Esophagus muscularis mucosa (tissue), 4 donors: ENCODE data around the gene WDR27. TPM values are rescaled to one million over a fixed set of nuclear protein-coding genes. Genes with fewer than 3 reads are reported as not detected.

ENCODE experiments used
- DNase-seq: peaks from one replicate; pipeline ENCODE4 v3.0.0-alpha.2; 2017; ENCODE audit errors: extremely low spot score
- H3K27ac ChIP-seq, 4 donors: fragments of 200-600 bp; sonication (generic); replicated peaks in 1 of 4; 1 replicate in 3 of 4; 2 replicates in 1 of 4; pipeline ENCODE4 v1.5.1; 2016 to 2019; ENCODE audit warnings: mild to moderate bottlenecking in 1 of 4
- H3K27me3 ChIP-seq, 4 donors: fragments of 200-600 bp; sonication (generic); one replicate each; pipeline versions ENCODE4 v1.5.1 to v1.6.0; 2016 to 2019
- H3K36me3 ChIP-seq, 4 donors: fragments of 200-600 bp; sonication (generic); one replicate each; pipeline ENCODE4 v1.5.1; 2016 to 2019
- H3K4me1 ChIP-seq, 4 donors: fragments of 200-600 bp; sonication (generic); one replicate each; pipeline ENCODE4 v1.5.1; 2016 to 2019
- H3K4me3 ChIP-seq, 4 donors: fragments of 200-600 bp; sonication (generic); 1 replicate in 2 of 4; 2 replicates in 2 of 4; pipeline ENCODE4 v1.5.1; 2016 to 2019; ENCODE audit warnings: mild to moderate bottlenecking in 4 of 4, moderate library complexity in 1 of 4
- H3K9me3 ChIP-seq, 4 donors: fragments of 200-600 bp; sonication (generic); 1 replicate in 3 of 4; 2 replicates in 1 of 4; pipeline ENCODE4 v1.5.1; 2016 to 2019
- CTCF ChIP-seq, 3 experiments: fragments of 200-600 bp in 2 of 3; fragments of 450-650 bp in 1 of 3; sonication (generic) in 2 of 3; IDR thresholded peaks; one replicate each; pipeline ENCODE4 v1.5.1; 2017 to 2019; ENCODE audit warnings: antibody characterized with exemption in 3 of 3, mild to moderate bottlenecking in 2 of 3, moderate library complexity in 1 of 3
- EP300 ChIP-seq: sonication (generic); formaldehyde crosslinking; IDR thresholded peaks from one replicate; pipeline ENCODE4 v1.6.1; 2017; ENCODE audit warnings: antibody characterized with exemption
- POLR2A ChIP-seq: fragments of 450-650 bp; IDR thresholded peaks from one replicate; pipeline ENCODE4 v1.6.1; 2017; ENCODE audit warnings: antibody characterized with exemption, moderate library complexity, mild to moderate bottlenecking, low read depth
- POLR2AphosphoS5 ChIP-seq, 2 donors: sonication (generic); formaldehyde crosslinking; IDR thresholded peaks; one replicate each; pipeline ENCODE4 v1.6.1; 2017; ENCODE audit warnings: antibody characterized with exemption in 2 of 2
- WGBS: methylation state at CpG from one replicate; pipeline ENCODE4 v1.1.5; 2018; 5-methylcytosine and 5-hydroxymethylcytosine counted together
- intact Hi-C: fragments of 100-400 bp; cut with DNase I; formaldehyde crosslinking; loops from one replicate; pipeline ENCODE4 v1.15.1; 2023
- total RNA-seq, 4 donors: library from RNA; depleted of rRNA; stranded (reverse); fragments of >200 nt; gene quantifications; one replicate each; pipeline versions ENCODE4 v1.1.0 to v1.2.1, GENCODE V29; 2016

Gene WDR27
- total RNA-seq, 4 donors from 2014 or later: 9.3 to 18.4 (median 14.4) TPM

GRCh38 chr6:169668203-169668847 is 33.5 kb downstream of the WDR27 start:
- intact Hi-C loops: no loop called here
- Histone ChIP-seq H3K27me3 (no peaks in the 10 kb centered on the region), H3K36me3 (peaks cover 26 to 78% (median 54%) of the 10 kb centered on the region in 4 donors), H3K4me1 (peaks cover 0 to 5% (median 0%) of the 10 kb centered on the region in 4 donors), H3K27ac (no peak overlapping the region), H3K9me3 (no peaks in the 10 kb centered on the region), H3K4me3 (no peak overlapping the region)
- peak; percentile 70 for DNase-seq
- 81% methylated on average over 13 of the region's 15 CpGs for WGBS
- TF ChIP-seq CTCF (IDR thresholded peaks at IDR 0.05): no peak
- TF ChIP-seq POLR2A: no peak
- no peak for TF ChIP-seq POLR2AphosphoS5 (IDR thresholded peaks at IDR 0.05)
- no peak for TF ChIP-seq EP300

DNA sequence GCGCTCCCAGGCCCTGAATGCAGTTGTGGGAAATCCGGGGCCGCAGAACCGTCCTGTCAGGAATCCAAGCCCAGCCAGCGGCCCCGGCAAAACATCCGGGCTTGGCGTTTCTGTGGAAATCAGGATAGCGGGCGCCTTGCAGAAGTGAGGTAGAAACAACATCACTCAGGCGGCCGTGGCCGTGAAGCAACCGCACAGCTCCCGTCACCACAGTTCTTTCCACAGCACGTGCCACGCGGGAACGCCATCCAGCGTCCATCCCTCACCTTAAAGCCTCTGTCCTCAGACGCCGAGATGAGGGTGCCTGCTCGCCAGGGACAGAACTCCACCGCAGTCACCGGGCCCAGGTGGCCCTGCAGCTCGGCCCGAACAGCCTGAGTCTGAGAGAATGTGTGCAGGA is 34.1 kb downstream of the WDR27 start:
- Histone ChIP-seq H3K36me3 (peaks cover 27 to 84% (median 56%) of the 10 kb centered on the region in 4 donors), H3K4me3 (no peak overlapping the region), H3K4me1 (peaks cover 0 to 5% (median 0%) of the 10 kb centered on the region in 4 donors), H3K27me3 (no peaks in the 10 kb centered on the region), H3K27ac (no peak overlapping the region), H3K9me3 (no peaks in the 10 kb centered on the region)
- TF ChIP-seq POLR2AphosphoS5 (IDR thresholded peaks at IDR 0.05) (no peak), CTCF (IDR thresholded peaks at IDR 0.05) (no peak), EP300 (no peak)
- peak; percentile 57 for DNase-seq
- intact Hi-C loops: no loop called here
- WGBS: 98% methylated on average over 26 of the region's 27 CpGs

DNA sequence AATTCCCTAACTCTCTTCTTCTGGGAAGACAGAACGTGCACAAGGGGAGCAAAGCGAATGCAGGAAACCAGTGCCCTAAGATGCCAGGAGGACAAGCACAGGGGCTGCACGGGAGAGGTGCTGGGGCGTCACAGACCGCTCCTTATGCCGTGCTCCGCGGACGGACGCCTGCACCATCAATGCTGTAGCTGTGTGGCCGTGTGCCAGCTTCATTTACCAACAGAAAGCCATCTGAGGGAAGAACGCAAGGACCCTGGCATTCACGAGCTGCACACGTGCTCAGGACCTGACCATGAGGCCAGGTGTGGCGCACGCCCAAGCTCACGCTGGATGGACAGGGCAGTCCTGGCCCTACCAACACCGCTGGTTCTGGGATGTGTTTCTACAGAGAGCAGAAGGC is 35.4 kb downstream of the WDR27 start:
- DNase-seq: no peak
- Histone ChIP-seq H3K36me3 (peaks cover 20 to 88% (median 54%) of the 10 kb centered on the region in 4 donors), H3K4me1 (peaks cover 0 to 5% (median 0%) of the 10 kb centered on the region in 4 donors), H3K27ac (no peak overlapping the region), H3K27me3 (no peaks in the 10 kb centered on the region), H3K9me3 (no peaks in the 10 kb centered on the region), H3K4me3 (no peak overlapping the region)
- WGBS: 96% methylated on average over 17 of the region's 18 CpGs
- intact Hi-C loops: no loop called here
- no peak for TF ChIP-seq EP300
- no peak for TF ChIP-seq POLR2AphosphoS5 (IDR thresholded peaks at IDR 0.05)

DNA sequence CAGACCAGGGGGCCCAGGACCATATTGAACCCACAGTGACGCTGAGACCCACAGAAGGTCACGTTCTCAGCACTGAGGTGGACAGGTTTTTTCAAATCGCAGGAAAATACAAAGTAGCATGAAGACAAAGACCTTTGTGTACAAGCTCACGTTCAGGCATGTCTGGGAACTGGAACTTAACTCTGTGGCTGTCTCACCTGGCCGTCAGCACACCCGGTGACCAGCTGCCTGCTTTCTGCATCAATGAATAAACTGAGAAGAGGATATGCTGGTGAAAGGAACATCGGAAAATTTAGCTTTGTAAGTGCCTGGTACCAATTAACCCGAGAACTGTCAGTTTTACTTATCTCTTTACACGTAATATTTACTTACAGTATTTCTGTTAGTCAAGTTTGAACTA is 36.5 kb downstream of the WDR27 start:
- H3K27me3 ChIP-seq: no peaks in the 10 kb centered on the region
- intact Hi-C loops: no loop called here
- H3K27ac ChIP-seq: no peak overlapping the region
- peaks cover 20 to 88% (median 52%) of the 10 kb centered on the region in 4 donors for H3K36me3 ChIP-seq
- 84% methylated on average over 9 of the region's 9 CpGs for WGBS
- H3K4me1 ChIP-seq: peaks cover 0 to 5% (median 0%) of the 10 kb centered on the region in 4 donors
- TF ChIP-seq EP300 (no peak), CTCF (IDR thresholded peaks at IDR 0.05) (no peak), POLR2AphosphoS5 (IDR thresholded peaks at IDR 0.05) (no peak), POLR2A (no peak)
- H3K4me3 ChIP-seq: no peak overlapping the region
- DNase-seq: no peak
- no peaks in the 10 kb centered on the region for H3K9me3 ChIP-seq

GRCh38 chr6:169664227-169664626 is 37.6 kb downstream of the WDR27 start:
- Histone ChIP-seq H3K36me3 (peaks cover 20 to 89% (median 60%) of the 10 kb centered on the region in 4 donors), H3K4me3 (no peak overlapping the region), H3K27me3 (no peaks in the 10 kb centered on the region), H3K27ac (no peak overlapping the region), H3K4me1 (peaks cover 0 to 3% (median 0%) of the 10 kb centered on the region in 4 donors), H3K9me3 (no peaks in the 10 kb centered on the region)
- intact Hi-C loops: no loop called here
- TF ChIP-seq CTCF (IDR thresholded peaks at IDR 0.05) (no peak), EP300 (no peak), POLR2AphosphoS5 (IDR thresholded peaks at IDR 0.05) (no peak), POLR2A (no peak)
- WGBS: 91% methylated on average over 6 of the region's 14 CpGs
- DNase-seq: no peak
